ENCODE data around the gene KIT. TPM values are rescaled to one million over a fixed set of nuclear protein-coding genes. Genes with fewer than 3 reads are reported as not detected.

Gene KIT
- total RNA-seq, 1 donor from 2014 or later, result 28.5 TPM

DNA sequence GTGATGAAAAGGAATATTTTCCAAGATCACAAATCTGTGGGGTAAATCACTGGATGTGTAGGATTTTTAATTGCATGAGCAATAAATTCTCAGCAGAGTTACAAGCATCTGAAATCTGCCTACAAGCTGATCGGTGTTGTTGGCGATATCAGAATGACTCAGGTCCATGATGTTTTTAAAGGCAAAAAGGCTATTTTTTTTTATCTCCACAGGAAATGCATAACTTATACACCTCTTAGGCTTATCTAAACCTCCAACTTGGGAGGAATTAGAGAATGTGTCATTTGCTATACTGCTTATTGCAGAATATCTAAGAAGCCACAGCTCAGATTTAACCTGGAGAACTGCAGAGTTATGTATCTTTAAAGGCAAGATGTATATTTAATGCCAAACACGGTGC lies 61.6 kb downstream of the KIT start:
- intact Hi-C loops (cut with DNase I), result no loop called here
- no peaks in the 10 kb centered on the region for H3K27me3 ChIP-seq (ENCODE audit: low read depth)
- no peaks in the 10 kb centered on the region for H3K36me3 ChIP-seq
- TF ChIP-seq, protein P1, sequence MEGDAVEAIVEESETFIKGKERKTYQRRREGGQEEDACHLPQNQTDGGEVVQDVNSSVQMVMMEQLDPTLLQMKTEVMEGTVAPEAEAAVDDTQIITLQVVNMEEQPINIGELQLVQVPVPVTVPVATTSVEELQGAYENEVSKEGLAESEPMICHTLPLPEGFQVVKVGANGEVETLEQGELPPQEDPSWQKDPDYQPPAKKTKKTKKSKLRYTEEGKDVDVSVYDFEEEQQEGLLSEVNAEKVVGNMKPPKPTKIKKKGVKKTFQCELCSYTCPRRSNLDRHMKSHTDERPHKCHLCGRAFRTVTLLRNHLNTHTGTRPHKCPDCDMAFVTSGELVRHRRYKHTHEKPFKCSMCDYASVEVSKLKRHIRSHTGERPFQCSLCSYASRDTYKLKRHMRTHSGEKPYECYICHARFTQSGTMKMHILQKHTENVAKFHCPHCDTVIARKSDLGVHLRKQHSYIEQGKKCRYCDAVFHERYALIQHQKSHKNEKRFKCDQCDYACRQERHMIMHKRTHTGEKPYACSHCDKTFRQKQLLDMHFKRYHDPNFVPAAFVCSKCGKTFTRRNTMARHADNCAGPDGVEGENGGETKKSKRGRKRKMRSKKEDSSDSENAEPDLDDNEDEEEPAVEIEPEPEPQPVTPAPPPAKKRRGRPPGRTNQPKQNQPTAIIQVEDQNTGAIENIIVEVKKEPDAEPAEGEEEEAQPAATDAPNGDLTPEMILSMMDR (IDR thresholded peaks at IDR 0.05), result no peak
- H3K27ac ChIP-seq, result no peak overlapping the region
- no peaks in the 10 kb centered on the region for H3K4me1 ChIP-seq
- ATAC-seq (no peak), DNase-seq (no peak)
- H3K4me3 ChIP-seq, result no peak overlapping the region
- no peaks in the 10 kb centered on the region for H3K9me3 ChIP-seq

DNA sequence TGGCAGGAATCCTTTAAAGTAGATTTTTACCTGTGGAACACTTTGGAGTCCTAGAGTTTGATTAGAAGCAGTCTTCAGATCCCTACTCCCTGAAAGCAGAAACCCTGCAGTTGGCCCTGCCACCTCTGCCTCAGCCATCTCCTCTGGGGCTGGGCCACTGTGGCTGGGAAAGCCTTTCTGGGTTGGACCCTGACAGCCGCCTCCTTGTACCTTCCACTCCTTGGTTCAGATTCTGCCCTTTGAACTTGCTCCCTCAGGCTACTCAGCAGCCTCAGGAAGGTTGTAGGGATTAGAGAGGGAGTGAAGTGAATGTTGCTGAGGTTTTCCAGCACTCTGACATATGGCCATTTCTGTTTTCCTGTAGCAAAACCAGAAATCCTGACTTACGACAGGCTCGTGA lies 65.5 kb downstream of the KIT start:
- DNase-seq (no peak), ATAC-seq (no peak)
- intact Hi-C loops (cut with DNase I), result no loop called here
- TF ChIP-seq, protein P1 (IDR thresholded peaks at IDR 0.05), result no peak
- no peaks in the 10 kb centered on the region for H3K36me3 ChIP-seq
- no peak overlapping the region for H3K27ac ChIP-seq
- no peaks in the 10 kb centered on the region for H3K27me3 ChIP-seq (ENCODE audit: low read depth)
- no peaks in the 10 kb centered on the region for H3K9me3 ChIP-seq
- H3K4me3 ChIP-seq, result no peak overlapping the region
- no peaks in the 10 kb centered on the region for H3K4me1 ChIP-seq

DNA sequence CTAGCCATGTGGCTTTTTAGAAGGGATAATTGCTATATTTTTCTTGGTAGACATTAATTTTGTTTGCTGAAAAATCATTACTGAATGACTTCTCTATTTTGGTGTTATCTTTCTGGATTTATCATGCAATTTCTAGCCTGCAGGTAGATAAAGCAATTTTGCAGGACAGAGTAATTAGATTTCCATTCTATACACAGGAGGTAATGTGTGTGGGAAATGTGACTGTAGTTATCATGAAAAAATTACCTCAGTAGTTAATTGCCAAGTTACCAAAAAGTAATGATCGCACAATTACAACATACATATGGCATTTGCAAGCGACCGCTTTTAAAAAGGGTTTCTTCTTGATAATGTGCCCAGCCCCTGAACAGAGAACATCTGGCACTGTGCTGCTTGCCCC lies 66.1 kb downstream of the KIT start:
- no peak for ATAC-seq

DNA sequence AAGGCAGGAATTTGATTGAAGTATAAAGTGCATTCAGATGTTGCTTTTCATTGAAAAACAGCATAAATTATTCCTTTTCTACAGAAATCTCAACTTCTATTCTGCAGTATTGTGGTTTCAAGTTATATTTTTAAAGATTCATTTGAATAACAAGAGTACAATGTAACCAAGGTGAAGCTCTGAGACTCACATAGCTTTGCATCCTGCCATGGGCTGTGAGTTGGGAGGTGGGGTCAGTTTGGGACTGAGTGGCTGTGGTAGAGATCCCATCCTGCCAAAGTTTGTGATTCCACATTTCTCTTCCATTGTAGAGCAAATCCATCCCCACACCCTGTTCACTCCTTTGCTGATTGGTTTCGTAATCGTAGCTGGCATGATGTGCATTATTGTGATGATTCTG lies 69.2 kb downstream of the KIT start:
- H3K27me3 ChIP-seq (ENCODE audit: low read depth), result no peaks in the 10 kb centered on the region

More for the DNA sequence above, 66.1 kb downstream of the KIT start:
- no peak for DNase-seq
- no peaks in the 10 kb centered on the region for H3K27me3 ChIP-seq (ENCODE audit: low read depth)
- intact Hi-C loops (cut with DNase I), result no loop called here
- H3K9me3 ChIP-seq, result no peaks in the 10 kb centered on the region
- no peak overlapping the region for H3K4me3 ChIP-seq
- no peaks in the 10 kb centered on the region for H3K4me1 ChIP-seq
- no peaks in the 10 kb centered on the region for H3K36me3 ChIP-seq
- TF ChIP-seq, protein P1 (IDR thresholded peaks at IDR 0.05), result no peak
- H3K27ac ChIP-seq, result no peak overlapping the region

DNA sequence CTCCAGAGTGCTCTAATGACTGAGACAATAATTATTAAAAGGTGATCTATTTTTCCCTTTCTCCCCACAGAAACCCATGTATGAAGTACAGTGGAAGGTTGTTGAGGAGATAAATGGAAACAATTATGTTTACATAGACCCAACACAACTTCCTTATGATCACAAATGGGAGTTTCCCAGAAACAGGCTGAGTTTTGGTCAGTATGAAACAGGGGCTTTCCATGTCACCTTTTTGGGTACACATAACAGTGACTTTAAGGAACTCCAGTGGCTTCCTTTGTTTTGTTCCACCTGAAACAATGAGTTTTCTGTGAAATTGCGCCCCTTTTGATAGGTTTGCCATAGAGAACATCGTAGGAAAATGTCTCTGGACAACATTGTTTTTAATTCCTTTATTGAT lies 69.6 kb downstream of the KIT start:
- no peaks in the 10 kb centered on the region for H3K27me3 ChIP-seq (ENCODE audit: low read depth)
- TF ChIP-seq, protein P1 (IDR thresholded peaks at IDR 0.05), result no peak
- DNase-seq, result no peak
- no peaks in the 10 kb centered on the region for H3K9me3 ChIP-seq
- H3K27ac ChIP-seq, result no peak overlapping the region
- no peak for ATAC-seq
- intact Hi-C loops (cut with DNase I), result no loop called here
- no peak overlapping the region for H3K4me3 ChIP-seq
- H3K36me3 ChIP-seq, result no peaks in the 10 kb centered on the region
- no peaks in the 10 kb centered on the region for H3K4me1 ChIP-seq

More for the DNA sequence above, 69.2 kb downstream of the KIT start:
- DNase-seq, result no peak
- TF ChIP-seq, protein P1 (IDR thresholded peaks at IDR 0.05), result no peak
- no peak overlapping the region for H3K4me3 ChIP-seq
- no peak overlapping the region for H3K27ac ChIP-seq
- H3K4me1 ChIP-seq, result no peaks in the 10 kb centered on the region
- no peaks in the 10 kb centered on the region for H3K36me3 ChIP-seq
- H3K9me3 ChIP-seq, result no peaks in the 10 kb centered on the region
- no peak for ATAC-seq
- intact Hi-C loops (cut with DNase I), result no loop called here

DNA sequence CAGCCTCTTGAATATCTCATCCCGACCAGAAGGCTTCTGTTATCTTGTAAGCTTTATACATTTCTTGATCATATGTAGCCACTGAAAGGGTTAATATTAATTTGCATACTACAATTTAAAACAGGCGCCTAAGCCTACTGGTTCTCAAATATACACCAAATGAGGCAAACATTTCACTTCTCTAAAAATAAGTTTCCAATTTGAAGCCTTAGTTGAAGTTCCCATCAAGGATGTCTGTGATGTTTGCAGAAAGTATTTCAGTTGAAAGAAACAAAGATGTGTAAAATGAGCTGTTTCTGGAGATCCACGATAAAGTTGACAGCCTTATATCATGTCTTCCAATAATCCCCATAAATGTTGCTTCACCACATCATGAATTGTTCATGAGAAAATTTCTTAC lies 70.6 kb downstream of the KIT start:
- TF ChIP-seq, protein P1 (IDR thresholded peaks at IDR 0.05), result no peak
- no peak overlapping the region for H3K4me3 ChIP-seq
- no peak overlapping the region for H3K27ac ChIP-seq
- intact Hi-C loops (cut with DNase I), result no loop called here
- H3K36me3 ChIP-seq, result no peaks in the 10 kb centered on the region
- no peaks in the 10 kb centered on the region for H3K9me3 ChIP-seq
- no peaks in the 10 kb centered on the region for H3K27me3 ChIP-seq (ENCODE audit: low read depth)
- ATAC-seq (no peak), DNase-seq (no peak)
- H3K4me1 ChIP-seq, result no peaks in the 10 kb centered on the region
